Neural crest cell (in vitro differentiated cells): ENCODE results near the gene SPIB. TPM values are rescaled to one million over a fixed set of nuclear protein-coding genes. Genes with fewer than 3 reads are reported as not detected.

Source experiments
- DNase-seq: peaks from one replicate; pipeline ENCODE4 v3.0.0; 2021; ENCODE audit warnings: low read depth, mixed read lengths, low spot score
- H3K27ac Mint-ChIP-seq: one replicate; pipeline ENCODE4 v1.8.0; 2021; ENCODE audit warnings: mild to moderate bottlenecking, mixed read lengths; ENCODE audit not compliant: unreplicated experiment
- H3K27me3 Mint-ChIP-seq: 2 replicates; pipeline ENCODE4 v1.8.0; 2021; ENCODE audit warnings: low read depth, mild to moderate bottlenecking, mixed read lengths
- H3K36me3 Mint-ChIP-seq: 2 replicates; pipeline ENCODE4 v1.8.0; 2021; ENCODE audit warnings: low read depth, mild to moderate bottlenecking, mixed read lengths
- H3K4me1 Mint-ChIP-seq: 2 replicates; pipeline ENCODE4 v1.8.0; 2021; ENCODE audit warnings: mixed read lengths
- H3K4me3 Mint-ChIP-seq: one replicate; pipeline ENCODE4 v1.8.0; 2021; ENCODE audit warnings: mild to moderate bottlenecking, mixed read lengths
- H3K9me3 Mint-ChIP-seq: 2 replicates; pipeline ENCODE4 v1.8.0; 2021; ENCODE audit warnings: mixed read lengths
- CTCF ChIP-seq: fragments of 200-600 bp; sonication (generic); conservative IDR thresholded peaks from 2 replicates; pipeline ENCODE4 v1.5.0; 2021; ENCODE audit warnings: antibody characterized with exemption, mild to moderate bottlenecking
- total RNA-seq: library from RNA; stranded (reverse); gene quantifications from 2 replicates; pipeline ENCODE4 v1.2.1, GENCODE V29; 2021

The SPIB gene
- total RNA-seq, 1 donor from 2014 or later, result not detected

GRCh38 chr19:50381881-50382729 lies 36.6 kb upstream of the SPIB start:
- peaks cover 6% of the 10 kb centered on the region for H3K27me3 Mint-ChIP-seq
- peak overlapping the region; percentile 99 for H3K4me3 Mint-ChIP-seq
- H3K9me3 Mint-ChIP-seq, result no peaks in the 10 kb centered on the region
- no peak for DNase-seq
- peaks cover 27% of the 10 kb centered on the region for H3K4me1 Mint-ChIP-seq
- H3K27ac Mint-ChIP-seq, result no peak overlapping the region
- TF ChIP-seq CTCF, result no peak
- peaks cover 3% of the 10 kb centered on the region for H3K36me3 Mint-ChIP-seq

- Mint-ChIP-seq H3K4me3 (peak overlapping the region; percentile 99), H3K4me1 (peaks cover 32% of the 10 kb centered on the region), H3K9me3 (no peaks in the 10 kb centered on the region), H3K27ac (peak overlapping the region; percentile 90), H3K36me3 (peaks cover 9% of the 10 kb centered on the region), H3K27me3 (peaks cover 6% of the 10 kb centered on the region)
- no peak for DNase-seq
- TF ChIP-seq CTCF, result no peak
Measured at GRCh38 chr19:50383001-50383851, 35.5 kb upstream of the SPIB start.

GRCh38 chr19:50383852-50384684 lies 34.7 kb upstream of the SPIB start, which contains the start of gene POLD1:
POLD1 (plus strand) TSS chr19:50384347; CDS start chr19:50398852, 14,505 bp downstream.
- no peaks in the 10 kb centered on the region for H3K9me3 Mint-ChIP-seq
- H3K4me1 Mint-ChIP-seq, result peaks cover 32% of the 10 kb centered on the region
- peak within 1 kb of the TSS; percentile 98 for H3K27ac Mint-ChIP-seq
- H3K27me3 Mint-ChIP-seq, result peaks cover 6% of the 10 kb centered on the region
- peaks cover 12% of the 10 kb centered on the region for H3K36me3 Mint-ChIP-seq
- peak; percentile 98 for DNase-seq
- no peak for TF ChIP-seq CTCF
- peak within 1 kb of the TSS; percentile 99 for H3K4me3 Mint-ChIP-seq

- Mint-ChIP-seq H3K9me3 (no peaks in the 10 kb centered on the region), H3K4me1 (peaks cover 32% of the 10 kb centered on the region), H3K4me3 (peak overlapping the region; percentile 99), H3K36me3 (peaks cover 10% of the 10 kb centered on the region), H3K27ac (peak overlapping the region; percentile 98), H3K27me3 (peaks cover 6% of the 10 kb centered on the region)
- no peak for DNase-seq
- TF ChIP-seq CTCF, result no peak
Measured at GRCh38 chr19:50384685-50385535, 33.8 kb upstream of the SPIB start.
